Muscle layer of duodenum (tissue), 2 donors: ENCODE measurements around the gene ROBO1.
"Not testable (repeated sequence)": the region's sequence is repeated elsewhere in the genome, so short reads cannot be mapped to it uniquely, and the experiment has no call there.

ENCODE experiments used
- H3K27ac ChIP-seq: one replicate; pipeline ENCODE4 v1.7.0; 2013; ENCODE audit warnings: mild to moderate bottlenecking, low read length
- H3K27me3 ChIP-seq: one replicate; pipeline ENCODE4 v1.7.0; 2013; ENCODE audit warnings: low read depth, mild to moderate bottlenecking, control low read depth, low read length
- H3K36me3 ChIP-seq, 2 donors: one replicate each; pipeline ENCODE4 v1.7.0; 2013; ENCODE audit warnings: low read length in 2 of 2, control low read depth in 1 of 2, mild to moderate bottlenecking in 1 of 2; ENCODE audit not compliant: insufficient read depth in 2 of 2, control insufficient read depth in 1 of 2
- H3K4me1 ChIP-seq, 2 donors: one replicate each; pipeline ENCODE4 v1.7.0; 2013; ENCODE audit warnings: low read length in 2 of 2, mild to moderate bottlenecking in 2 of 2, control low read depth in 1 of 2, moderate library complexity in 1 of 2; ENCODE audit not compliant: insufficient read depth in 2 of 2, control insufficient read depth in 1 of 2
- H3K4me3 ChIP-seq, 2 donors: one replicate each; pipeline ENCODE4 v1.7.0; 2013; ENCODE audit warnings: low read length in 2 of 2, low read depth in 1 of 2, mild to moderate bottlenecking in 1 of 2
- H3K9me3 ChIP-seq, 2 donors: one replicate each; pipeline ENCODE4 v1.7.0; 2013; ENCODE audit warnings: low read length in 2 of 2, control low read depth in 1 of 2, mild to moderate bottlenecking in 1 of 2; ENCODE audit not compliant: control insufficient read depth in 1 of 2
- donor health status: healthy.

Gene ROBO1

DNA sequence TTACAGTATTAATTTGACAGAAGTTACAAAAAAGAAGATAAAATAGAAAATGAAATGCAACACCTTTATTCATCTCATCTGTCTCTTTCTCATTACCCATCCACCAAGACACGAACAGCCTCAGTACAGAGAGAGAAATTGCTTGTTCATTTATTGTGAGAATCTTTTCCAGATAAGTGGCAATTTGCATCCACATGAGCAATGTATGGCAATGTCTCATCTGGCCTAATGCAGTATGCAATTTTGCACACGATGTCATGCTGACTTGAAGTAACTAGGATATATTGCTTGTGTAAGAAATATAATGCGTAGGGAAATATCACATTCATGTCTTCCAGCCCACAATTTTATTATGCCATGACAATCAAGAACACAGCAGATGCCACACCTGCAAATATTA is 866.9 kb downstream of the ROBO1 start:
- no peaks in the 10 kb centered on the region for H3K36me3 ChIP-seq
- H3K27me3 ChIP-seq: no peaks in the 10 kb centered on the region
- no peak overlapping the region for H3K27ac ChIP-seq
- no peaks in the 10 kb centered on the region for H3K9me3 ChIP-seq
- no peak overlapping the region for H3K4me3 ChIP-seq
- no peaks in the 10 kb centered on the region for H3K4me1 ChIP-seq

DNA sequence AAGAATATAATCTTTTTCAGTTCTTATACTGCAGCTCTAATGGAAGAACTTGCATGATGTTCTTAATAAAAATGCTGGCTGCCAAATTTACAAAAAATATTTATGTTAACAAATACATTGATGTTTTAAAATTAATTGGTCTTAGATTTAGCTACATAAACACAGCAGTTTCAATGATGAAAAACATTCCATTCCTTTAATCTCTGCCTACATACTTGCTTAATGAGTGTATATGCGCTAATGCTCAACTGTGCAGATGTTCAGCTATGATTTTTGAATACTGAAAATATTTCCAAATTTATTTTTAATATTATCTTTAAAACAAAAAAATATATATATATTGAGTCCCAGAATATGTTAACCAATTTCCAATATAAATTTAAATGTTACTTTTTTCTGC is 867.4 kb downstream of the ROBO1 start:
- no peak overlapping the region for H3K27ac ChIP-seq
- no peak overlapping the region for H3K4me3 ChIP-seq
- H3K36me3 ChIP-seq: no peaks in the 10 kb centered on the region
- H3K9me3 ChIP-seq: no peaks in the 10 kb centered on the region
- H3K27me3 ChIP-seq: no peaks in the 10 kb centered on the region
- H3K4me1 ChIP-seq: no peaks in the 10 kb centered on the region

- H3K27me3 ChIP-seq: no peaks in the 10 kb centered on the region
These were observed 872.3 kb downstream of the ROBO1 start for GRCh38 chr3:78895528-78895927.

GRCh38 chr3:78894787-78895186 is 873.0 kb downstream of the ROBO1 start:
- Histone ChIP-seq H3K27me3 (no peaks in the 10 kb centered on the region), H3K4me1 (no peaks in the 10 kb centered on the region), H3K4me3 (no peak overlapping the region), H3K36me3 (no peaks in the 10 kb centered on the region), H3K27ac (no peak overlapping the region), H3K9me3 (no peaks in the 10 kb centered on the region)

More at GRCh38 chr3:78895528-78895927, 872.3 kb downstream of the ROBO1 start:
- no peaks in the 10 kb centered on the region for H3K4me1 ChIP-seq
- H3K4me3 ChIP-seq: no peak overlapping the region
- no peaks in the 10 kb centered on the region for H3K9me3 ChIP-seq
- no peaks in the 10 kb centered on the region for H3K36me3 ChIP-seq
- no peak overlapping the region for H3K27ac ChIP-seq

- no peaks in the 10 kb centered on the region for H3K9me3 ChIP-seq
- no peaks in the 10 kb centered on the region for H3K36me3 ChIP-seq
- no peak overlapping the region for H3K4me3 ChIP-seq
- no peaks in the 10 kb centered on the region for H3K27me3 ChIP-seq
- no peak overlapping the region for H3K27ac ChIP-seq
- no peaks in the 10 kb centered on the region for H3K4me1 ChIP-seq
These were observed 874.6 kb downstream of the ROBO1 start for GRCh38 chr3:78893161-78893560.

DNA sequence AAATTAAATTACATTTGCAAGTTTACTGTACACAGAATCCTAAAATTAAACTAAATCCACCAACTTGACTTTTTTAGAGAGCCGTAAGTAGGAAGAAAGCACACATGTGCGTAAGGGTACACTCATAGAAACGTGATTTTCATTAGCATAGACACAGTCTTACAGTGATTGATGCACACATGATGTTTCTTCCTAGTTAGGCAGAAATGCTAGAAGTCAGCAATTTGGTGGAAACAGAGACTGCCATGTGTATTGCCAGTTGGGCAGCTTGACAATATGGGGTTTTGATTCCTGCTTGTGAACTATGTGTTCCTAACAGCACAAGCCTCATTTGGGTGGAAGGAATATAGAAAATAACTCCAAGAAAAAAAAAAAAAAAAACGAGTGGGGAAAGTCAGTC is 878.5 kb downstream of the ROBO1 start:
- no peak overlapping the region for H3K27ac ChIP-seq
- H3K36me3 ChIP-seq: no peaks in the 10 kb centered on the region
- H3K4me1 ChIP-seq: peaks cover 0 to 5% of the 10 kb centered on the region in 2 donors
- H3K9me3 ChIP-seq: no peaks in the 10 kb centered on the region
- no peaks in the 10 kb centered on the region for H3K27me3 ChIP-seq
- H3K4me3 ChIP-seq: no peak overlapping the region

DNA sequence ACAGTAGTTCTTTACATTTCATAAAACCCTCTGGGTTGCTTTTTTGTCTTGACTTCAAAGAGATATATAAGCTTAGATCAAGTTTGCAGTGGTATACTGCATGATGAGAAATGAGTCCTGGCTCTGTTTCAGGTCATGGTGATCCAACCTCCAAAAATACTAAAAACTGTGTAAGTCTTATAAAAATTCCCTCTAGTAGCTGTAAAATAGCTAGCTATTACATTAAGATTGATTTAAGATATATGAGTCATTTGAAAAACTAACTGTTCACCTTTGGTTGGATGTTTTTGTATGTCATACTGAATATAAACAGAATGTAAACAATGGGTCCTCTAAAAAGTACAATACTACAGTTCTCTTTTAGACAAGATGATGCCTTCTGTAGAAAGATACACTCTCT is 879.2 kb downstream of the ROBO1 start:
- no peak overlapping the region for H3K4me3 ChIP-seq
- H3K9me3 ChIP-seq: no peaks in the 10 kb centered on the region
- H3K27me3 ChIP-seq: no peaks in the 10 kb centered on the region
- no peaks in the 10 kb centered on the region for H3K36me3 ChIP-seq
- H3K4me1 ChIP-seq: peaks cover 0 to 5% of the 10 kb centered on the region in 2 donors
- H3K27ac ChIP-seq: no peak overlapping the region

GRCh38 chr3:78887547-78888011 is 880.2 kb downstream of the ROBO1 start:
- Histone ChIP-seq H3K27me3 (no peaks in the 10 kb centered on the region), H3K4me3 (no peak overlapping the region), H3K27ac (no peak overlapping the region), H3K4me1 (peaks cover 0 to 5% of the 10 kb centered on the region in 2 donors), H3K9me3 (no peaks in the 10 kb centered on the region), H3K36me3 (no peaks in the 10 kb centered on the region)

- Histone ChIP-seq H3K9me3 (no peaks in the 10 kb centered on the region), H3K36me3 (no peaks in the 10 kb centered on the region), H3K27me3 (no peaks in the 10 kb centered on the region), H3K27ac (no peak overlapping the region), H3K4me3 (no peak overlapping the region), H3K4me1 (peaks cover 0 to 5% of the 10 kb centered on the region in 2 donors)
These were observed 880.8 kb downstream of the ROBO1 start for GRCh38 chr3:78887029-78887428.

DNA sequence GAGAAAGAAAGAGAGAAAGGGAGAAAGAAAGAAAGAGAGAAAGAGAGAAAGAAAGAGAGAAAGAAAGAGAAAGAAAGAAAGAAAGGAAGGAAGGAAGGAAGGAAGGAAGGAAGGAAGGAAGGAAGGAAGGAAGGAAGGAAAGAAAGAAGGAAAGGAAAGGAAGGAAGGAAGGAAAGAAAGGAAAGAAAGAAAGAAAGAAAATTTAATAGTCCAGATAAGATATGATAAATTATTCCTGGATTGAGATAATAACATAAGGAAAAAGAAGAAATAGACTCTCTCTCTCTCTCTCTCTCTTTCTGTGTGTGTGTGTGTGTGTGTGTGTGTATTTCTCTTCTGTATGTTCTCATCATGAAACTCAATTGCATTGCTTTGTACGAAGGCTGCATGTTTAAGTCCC is 883.2 kb downstream of the ROBO1 start:
- H3K4me3 ChIP-seq, H3K9me3 ChIP-seq, H3K27ac ChIP-seq, H3K36me3 ChIP-seq, H3K27me3 ChIP-seq: not testable (repeated sequence)
- H3K4me1 ChIP-seq: peaks cover 0 to 14% of the 10 kb centered on the region in 2 donors

- Histone ChIP-seq H3K27ac (no peak overlapping the region), H3K36me3 (no peaks in the 10 kb centered on the region), H3K9me3 (no peaks in the 10 kb centered on the region), H3K4me1 (peaks cover 0 to 12% of the 10 kb centered on the region in 2 donors), H3K4me3 (no peak overlapping the region), H3K27me3 (no peaks in the 10 kb centered on the region)
These were observed 885.5 kb downstream of the ROBO1 start for GRCh38 chr3:78882251-78882650.

GRCh38 chr3:78881501-78881900 is 886.3 kb downstream of the ROBO1 start:
- H3K4me3 ChIP-seq: no peak overlapping the region
- H3K4me1 ChIP-seq: peaks cover 0 to 9% of the 10 kb centered on the region in 2 donors
- no peaks in the 10 kb centered on the region for H3K36me3 ChIP-seq
- no peaks in the 10 kb centered on the region for H3K27me3 ChIP-seq
- H3K9me3 ChIP-seq: no peaks in the 10 kb centered on the region
- H3K27ac ChIP-seq: no peak overlapping the region
